Activated CD4-positive, alpha-beta T cell treated with anti-CD3 and anti-CD28 coated beads, Interleukin-2, Interleukin-4, amounts not matched to agents 100 ng/mL and 50 ng/mL, durations not matched to agents 16 hours and 8 hours (primary cell): Measurements from ENCODE around the gene GDF2.

Experiments used
- DNase-seq: peaks from one replicate; pipeline ENCODE4 v3.0.0-alpha.2; 2020; ENCODE audit warnings: low spot score

GDF2 gene

GRCh38 chr10:47311932-47312662 lies 10.2 kb upstream of the GDF2 start:
- DNase-seq = peak; percentile 78

- DNase-seq = no peak
These were observed 9.6 kb upstream of the GDF2 start for GRCh38 chr10:47312663-47312995.

- no peak for DNase-seq
These were observed 7.8 kb upstream of the GDF2 start for GRCh38 chr10:47314416-47314970.

- no peak for DNase-seq
These were observed 6.8 kb upstream of the GDF2 start for GRCh38 chr10:47315421-47315820.

- DNase-seq = no peak
These were observed 6.1 kb upstream of the GDF2 start for GRCh38 chr10:47316131-47316530.

GRCh38 chr10:47317251-47317650 lies 5.0 kb upstream of the GDF2 start:
- DNase-seq = no peak

GRCh38 chr10:47318706-47319105 lies 3.5 kb upstream of the GDF2 start:
- DNase-seq = no peak

GRCh38 chr10:47319784-47320183 lies 2.5 kb upstream of the GDF2 start:
- no peak for DNase-seq

GRCh38 chr10:47320812-47321211 lies 1.4 kb upstream of the GDF2 start:
- DNase-seq = no peak

- DNase-seq = no peak
These were observed 596 bp upstream of the GDF2 start for GRCh38 chr10:47321521-47322195.

- no peak for DNase-seq
These were observed 833 bp downstream of the GDF2 start for GRCh38 chr10:47323087-47323486.

GRCh38 chr10:47323636-47324296 lies 1.5 kb downstream of the GDF2 start:
- no peak for DNase-seq

GRCh38 chr10:47325303-47326291 lies 3.3 kb downstream of the GDF2 start:
- no peak for DNase-seq

- DNase-seq = no peak
These were observed 4.2 kb downstream of the GDF2 start for GRCh38 chr10:47326306-47326926.

- no peak for DNase-seq
These were observed 4.7 kb downstream of the GDF2 start for GRCh38 chr10:47326927-47327330.

- DNase-seq = no peak
These were observed 7.6 kb downstream of the GDF2 start for GRCh38 chr10:47329855-47330254.

GRCh38 chr10:47330366-47330765 lies 8.1 kb downstream of the GDF2 start:
- no peak for DNase-seq

GRCh38 chr10:47330804-47331203 lies 8.6 kb downstream of the GDF2 start:
- no peak for DNase-seq

- no peak for DNase-seq
These were observed 9.2 kb downstream of the GDF2 start for GRCh38 chr10:47331491-47331890.

- no peak for DNase-seq
These were observed 9.7 kb downstream of the GDF2 start for GRCh38 chr10:47331954-47332353.

GRCh38 chr10:47332371-47332770 lies 10.1 kb downstream of the GDF2 start:
- DNase-seq = no peak
